Spleen (tissue), 11 donors: ENCODE results near the gene STAC. TPM values are rescaled to one million over a fixed set of nuclear protein-coding genes. Genes with fewer than 3 reads are reported as not detected.

Experiments
- DNase-seq: peaks from one replicate; pipeline ENCODE4 v3.0.0-alpha.2; 2020
- H3K27ac ChIP-seq, 8 donors: fragments of 200-600 bp; sonication (generic) in 7 of 8; 1 replicate in 4 of 8; 2 replicates in 4 of 8; pipeline versions ENCODE4 v1.5.0 to v1.8.0; 2016 to 2021; ENCODE audit warnings: inconsistent platforms in 4 of 8, mild to moderate bottlenecking in 4 of 8, moderate library complexity in 1 of 8
- H3K27me3 ChIP-seq, 7 donors: fragments of 200-600 bp; sonication (generic) in 6 of 7; replicated peaks in 1 of 7; 1 replicate in 4 of 7; 2 replicates in 3 of 7; pipeline versions ENCODE4 v1.5.0 to v1.8.0; 2016 to 2021; ENCODE audit warnings: inconsistent platforms in 3 of 7, mild to moderate bottlenecking in 1 of 7
- H3K36me3 ChIP-seq, 6 donors: fragments of 200-600 bp; sonication (generic) in 5 of 6; 1 replicate in 4 of 6; 2 replicates in 2 of 6; pipeline versions ENCODE4 v1.5.0 to v1.8.0; 2016 to 2021; ENCODE audit warnings: inconsistent platforms in 2 of 6
- H3K4me1 ChIP-seq, 6 donors: fragments of 200-600 bp; sonication (generic) in 5 of 6; 1 replicate in 3 of 6; 2 replicates in 3 of 6; pipeline versions ENCODE4 v1.5.0 to v1.8.0; 2016 to 2021; ENCODE audit warnings: inconsistent platforms in 3 of 6
- H3K4me3 ChIP-seq, 8 donors: fragments of 200-600 bp; sonication (generic) in 7 of 8; 1 replicate in 4 of 8; 2 replicates in 4 of 8; pipeline versions ENCODE4 v1.5.0 to v1.8.0; 2016 to 2021; ENCODE audit warnings: inconsistent platforms in 4 of 8, mild to moderate bottlenecking in 4 of 8, moderate library complexity in 2 of 8
- H3K9me3 ChIP-seq, 8 donors: fragments of 200-600 bp; sonication (generic) in 7 of 8; 1 replicate in 4 of 8; 2 replicates in 4 of 8; pipeline versions ENCODE4 v1.5.0 to v1.8.0; 2016 to 2021; ENCODE audit warnings: inconsistent platforms in 4 of 8
- POLR2A ChIP-seq, 3 donors: fragments of 450-650 bp; IDR thresholded peaks; one replicate each; pipeline ENCODE4 v1.5.1; 2017; ENCODE audit warnings: antibody characterized with exemption in 3 of 3, mild to moderate bottlenecking in 1 of 3
- POLR2AphosphoS5 ChIP-seq, 3 donors: sonication (generic); formaldehyde crosslinking; IDR thresholded peaks; one replicate each; pipeline ENCODE4 v1.5.1; 2017; ENCODE audit warnings: antibody characterized with exemption in 3 of 3
- WGBS, 5 donors: extraction: QIAGEN DNeasy Blood & Tissue Kit in 3 of 5; methylation state at CpG; one replicate each; pipeline versions ENCODE4 v1.1.5 to v1.1.7; 2013 to 2018; 5-methylcytosine and 5-hydroxymethylcytosine counted together
- intact Hi-C: fragments of 100-400 bp; cut with DNase I; formaldehyde crosslinking; loops from one replicate; pipeline ENCODE4 v1.15.0; 2023; ENCODE audit warnings: low total_unique reads
- polyA plus RNA-seq, 3 donors: library from polyadenylated mRNA; stranded (reverse); fragments of 200-250 nt; gene quantifications; one replicate each; pipeline ENCODE4 v1.2.1, GENCODE V29; 2013
- total RNA-seq, 7 donors: library from RNA; depleted of rRNA in 3 of 7; stranded (reverse); fragments of >200 nt in 3 of 7; fragmentation: NEBNext Ultra II Directional in 4 of 7; extraction: Animal tissue kit (Norgen Biotek cat#: 25700) in 4 of 7; gene quantifications; one replicate each; pipeline versions ENCODE4 v1.1.0 to v1.2.1, GENCODE V29; 2016 to 2021
- TF ChIP-seq, protein P1 (sequence below), 11 experiments: fragments of 200-600 bp in 7 of 11; fragments of 450-650 bp in 4 of 11; sonication (generic) in 4 of 11; IDR thresholded peaks in 8 of 11; conservative IDR thresholded peaks in 3 of 11; 1 replicate in 7 of 11; 2 replicates in 4 of 11; pipeline versions ENCODE4 v1.4.0 to v1.8.0; 2016 to 2021; ENCODE audit warnings: antibody characterized with exemption in 11 of 11, inconsistent platforms in 4 of 11, mild to moderate bottlenecking in 1 of 11
- donor health status: healthy with polysubstance abuse.
- donor health status: DM: no; HTN: no; CAD: no; lungs with moderate emphysema.
- donor health status: DM: no; HTN: no; CAD: no.
- donor health status: Bipolar disorder and iron deficiency.
- donor health status: healthy.
- donor health status: DM: no; HTN: no; CAD: no.
- donor health status: DM: yes; HTN: yes; CAD: no.

The STAC gene
- total and polyA plus RNA-seq, 10 donors: 0.08 to 2.9 (median 0.60) TPM

- Histone ChIP-seq H3K27ac (no peak overlapping the region), H3K9me3 (peaks cover 0 to 55% (median 29%) of the 10 kb centered on the region in 8 donors), H3K27me3 (no peaks in the 10 kb centered on the region), H3K4me3 (no peak overlapping the region), H3K4me1 (no peaks in the 10 kb centered on the region), H3K36me3 (no peaks in the 10 kb centered on the region)
- intact Hi-C loops: no loop called here
- no peak for DNase-seq
- no peak for TF ChIP-seq POLR2A (IDR thresholded peaks at IDR 0.05)
- TF ChIP-seq, protein P1, sequence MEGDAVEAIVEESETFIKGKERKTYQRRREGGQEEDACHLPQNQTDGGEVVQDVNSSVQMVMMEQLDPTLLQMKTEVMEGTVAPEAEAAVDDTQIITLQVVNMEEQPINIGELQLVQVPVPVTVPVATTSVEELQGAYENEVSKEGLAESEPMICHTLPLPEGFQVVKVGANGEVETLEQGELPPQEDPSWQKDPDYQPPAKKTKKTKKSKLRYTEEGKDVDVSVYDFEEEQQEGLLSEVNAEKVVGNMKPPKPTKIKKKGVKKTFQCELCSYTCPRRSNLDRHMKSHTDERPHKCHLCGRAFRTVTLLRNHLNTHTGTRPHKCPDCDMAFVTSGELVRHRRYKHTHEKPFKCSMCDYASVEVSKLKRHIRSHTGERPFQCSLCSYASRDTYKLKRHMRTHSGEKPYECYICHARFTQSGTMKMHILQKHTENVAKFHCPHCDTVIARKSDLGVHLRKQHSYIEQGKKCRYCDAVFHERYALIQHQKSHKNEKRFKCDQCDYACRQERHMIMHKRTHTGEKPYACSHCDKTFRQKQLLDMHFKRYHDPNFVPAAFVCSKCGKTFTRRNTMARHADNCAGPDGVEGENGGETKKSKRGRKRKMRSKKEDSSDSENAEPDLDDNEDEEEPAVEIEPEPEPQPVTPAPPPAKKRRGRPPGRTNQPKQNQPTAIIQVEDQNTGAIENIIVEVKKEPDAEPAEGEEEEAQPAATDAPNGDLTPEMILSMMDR (IDR thresholded peaks at IDR 0.05 in 8 of 11, conservative IDR thresholded peaks at IDR 0.05 in 3 of 11): no peak
- no peak for TF ChIP-seq POLR2AphosphoS5 (IDR thresholded peaks at IDR 0.05)
- WGBS, 5 donors: 56 to 83% (median 63%) methylated on average over 1 of the region's 1 CpG
These were observed 199.4 kb downstream of the STAC start for GRCh38 chr3:36579746-36580145.

GRCh38 chr3:36580716-36581115, 200.4 kb downstream of the STAC start:
- Histone ChIP-seq H3K36me3 (no peaks in the 10 kb centered on the region), H3K4me1 (no peaks in the 10 kb centered on the region), H3K27me3 (no peaks in the 10 kb centered on the region), H3K4me3 (no peak overlapping the region), H3K9me3 (peaks cover 0 to 51% (median 30%) of the 10 kb centered on the region in 8 donors), H3K27ac (no peak overlapping the region)
- TF ChIP-seq, protein P1 (IDR thresholded peaks at IDR 0.05 in 8 of 11, conservative IDR thresholded peaks at IDR 0.05 in 3 of 11): no peak
- TF ChIP-seq POLR2AphosphoS5 (IDR thresholded peaks at IDR 0.05) (no peak), POLR2A (IDR thresholded peaks at IDR 0.05) (no peak)
- intact Hi-C loops: no loop called here
- WGBS, 5 donors: 55 to 73% (median 66%) methylated on average over 2 of the region's 2 CpGs
- DNase-seq: no peak

DNA sequence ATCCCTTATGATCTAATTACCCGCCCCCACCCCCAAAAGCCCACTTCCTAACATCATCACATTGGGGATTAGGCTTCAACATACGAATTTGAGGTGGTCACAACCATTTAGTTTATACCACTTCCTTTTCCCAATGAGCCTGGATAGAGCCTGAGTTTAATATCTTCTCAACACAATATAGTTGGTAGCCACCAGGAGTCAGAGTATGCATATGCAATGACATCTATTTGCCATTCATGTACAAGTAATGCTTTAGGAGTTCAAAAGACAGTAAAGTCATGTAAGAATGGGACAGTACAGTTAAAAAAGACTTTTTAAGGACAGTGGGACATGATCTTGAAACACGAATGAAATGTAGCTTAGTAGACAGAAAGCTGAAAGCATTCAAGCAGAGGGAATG, 211.7 kb downstream of the STAC start:
- no peak overlapping the region for H3K4me3 ChIP-seq
- H3K36me3 ChIP-seq: no peaks in the 10 kb centered on the region
- no peak overlapping the region for H3K27ac ChIP-seq
- intact Hi-C loops: no loop called here
- H3K27me3 ChIP-seq: no peaks in the 10 kb centered on the region
- peaks cover 0 to 19% (median 9%) of the 10 kb centered on the region in 8 donors for H3K9me3 ChIP-seq
- DNase-seq: no peak
- WGBS, 5 donors: 61 to 78% (median 70%) methylated on average over 3 of the region's 3 CpGs
- H3K4me1 ChIP-seq: no peaks in the 10 kb centered on the region
- TF ChIP-seq, protein P1 (IDR thresholded peaks at IDR 0.05 in 8 of 11, conservative IDR thresholded peaks at IDR 0.05 in 3 of 11): no peak
- TF ChIP-seq POLR2AphosphoS5 (IDR thresholded peaks at IDR 0.05) (no peak), POLR2A (IDR thresholded peaks at IDR 0.05) (no peak)

GRCh38 chr3:36595511-36595910, 215.2 kb downstream of the STAC start:
- WGBS, 5 donors: 90 to 94% (median 93%) methylated on average over 1 of the region's 1 CpG
- intact Hi-C loops: no loop called here
- TF ChIP-seq POLR2A (IDR thresholded peaks at IDR 0.05) (no peak), POLR2AphosphoS5 (IDR thresholded peaks at IDR 0.05) (no peak)
- TF ChIP-seq, protein P1 (IDR thresholded peaks at IDR 0.05 in 8 of 11, conservative IDR thresholded peaks at IDR 0.05 in 3 of 11): no peak

More at GRCh38 chr3:36595511-36595910, 215.2 kb downstream of the STAC start:
- Histone ChIP-seq H3K36me3 (no peaks in the 10 kb centered on the region), H3K4me3 (no peak overlapping the region), H3K4me1 (no peaks in the 10 kb centered on the region), H3K27me3 (no peaks in the 10 kb centered on the region), H3K27ac (no peak overlapping the region), H3K9me3 (peaks cover 0 to 5% (median 0%) of the 10 kb centered on the region in 8 donors)
- no peak for DNase-seq
